Keratinocyte (primary cell): Measurements from ENCODE around the gene CYP3A4. TPM values are rescaled to one million over a fixed set of nuclear protein-coding genes. Genes with fewer than 3 reads are reported as not detected.

ENCODE experiments used
- DNase-seq: peaks from one replicate; pipeline ENCODE4 v3.0.0-alpha.2; 2011; ENCODE audit warnings: low read depth, missing footprints, low spot score
- FAIRE-seq: peaks from 2 replicates; lab custom pipeline; 2011; peaks lifted over from hg19 to GRCh38; lab: Jason Lieb, UNC
- H2AFZ ChIP-seq: 2 replicates; pipeline ENCODE4 v1.6.0; 2012; ENCODE audit warnings: low read length, control low read depth, inconsistent platforms; ENCODE audit not compliant: control insufficient read depth
- H3K27ac ChIP-seq: 2 replicates; pipeline ENCODE4 v1.5.1; 2011; ENCODE audit warnings: low read length; ENCODE audit not compliant: control insufficient read depth, insufficient read depth
- H3K27me3 ChIP-seq: 3 replicates; pipeline ENCODE4 v1.6.0; 2011; ENCODE audit warnings: low read length; ENCODE audit not compliant: control insufficient read depth, insufficient read depth; ENCODE audit errors: extremely low read depth
- H3K36me3 ChIP-seq, 2 experiments: 2 replicates in 1 of 2; 3 replicates in 1 of 2; pipeline ENCODE4 v1.5.1; 2011; ENCODE audit warnings: low read length in 2 of 2, mild to moderate bottlenecking in 1 of 2; ENCODE audit not compliant: control insufficient read depth in 2 of 2, insufficient read depth in 2 of 2; ENCODE audit errors: extremely low read depth in 1 of 2
- H3K4me1 ChIP-seq: 3 replicates; pipeline ENCODE4 v1.5.1; 2011; ENCODE audit warnings: low read length; ENCODE audit not compliant: control insufficient read depth, insufficient read depth; ENCODE audit errors: extremely low read depth
- H3K4me2 ChIP-seq: 3 replicates; pipeline ENCODE4 v1.6.0; 2011; ENCODE audit warnings: low read depth, low read length; ENCODE audit not compliant: control insufficient read depth, insufficient read depth; ENCODE audit errors: extremely low read depth
- H3K4me3 ChIP-seq, 3 experiments: fragments of 200-600 bp in 1 of 3; sonication (generic) in 1 of 3; 2 replicates in 2 of 3; 3 replicates in 1 of 3; pipeline ENCODE4 v1.5.1; 2011 to 2016; ENCODE audit warnings: low read length in 3 of 3, mild to moderate bottlenecking in 3 of 3, control low read depth in 2 of 3, inconsistent platforms in 1 of 3, low read depth in 1 of 3, mixed read lengths in 1 of 3, mixed run types in 1 of 3, moderate library complexity in 1 of 3; ENCODE audit not compliant: control insufficient read depth in 2 of 3, insufficient read depth in 2 of 3; ENCODE audit errors: extremely low read depth in 1 of 3
- H3K79me2 ChIP-seq: 2 replicates; pipeline ENCODE4 v1.6.0; 2012; ENCODE audit warnings: low read length; ENCODE audit not compliant: control insufficient read depth, insufficient read depth
- H3K9ac ChIP-seq: 3 replicates; pipeline ENCODE4 v1.6.0; 2011; ENCODE audit warnings: low read length; ENCODE audit not compliant: control insufficient read depth, insufficient read depth; ENCODE audit errors: extremely low read depth
- H3K9me1 ChIP-seq: 3 replicates; pipeline ENCODE4 v1.6.0; 2011; ENCODE audit warnings: low read length; ENCODE audit not compliant: control insufficient read depth, insufficient read depth; ENCODE audit errors: extremely low read depth
- H3K9me3 ChIP-seq: 2 replicates; pipeline ENCODE4 v1.5.1; 2012; ENCODE audit warnings: low read depth, low read length; ENCODE audit not compliant: control insufficient read depth
- H4K20me1 ChIP-seq: 3 replicates; pipeline ENCODE4 v1.6.0; 2011; ENCODE audit warnings: low read length; ENCODE audit not compliant: control insufficient read depth, insufficient read depth; ENCODE audit errors: extremely low read depth
- EZH2 ChIP-seq: IDR thresholded peaks from one replicate; pipeline ENCODE4 v1.6.1; 2012; ENCODE audit warnings: inconsistent platforms, mild to moderate bottlenecking, low read length, moderate library complexity
- dilution Hi-C: fragments of 300-500 bp; cut with MboI; formaldehyde crosslinking; loops from one replicate; pipeline ENCODE4 v1.7.0; 2020; ENCODE audit warnings: low sequenced_read_pairs; ENCODE audit not compliant: extremely low pct_ligation_motif_present
- polyA plus RNA-seq, 5 experiments: library from polyadenylated mRNA; depleted of rRNA in 3 of 5; stranded (reverse) in 3 of 5; stranded (forward) in 1 of 5; unstranded in 1 of 5; fragments of >200 nt; gene quantifications; 1 replicate in 1 of 5; 2 replicates in 3 of 5; 3 replicates in 1 of 5; pipeline versions ENCODE4 v1.2.1 to v1.2.3, GENCODE V29; 2011 to 2012; ENCODE audit warnings: missing spikeins in 2 of 5, low read depth in 1 of 5, low replicate concordance in 1 of 5
- TF ChIP-seq, protein P1 (sequence below), 3 experiments: IDR thresholded peaks in 1 of 3; conservative IDR thresholded peaks in 1 of 3; optimal IDR thresholded peaks in 1 of 3; 2 replicates in 2 of 3; 3 replicates in 1 of 3; pipeline versions ENCODE3 to v1.5.1; 2011; ENCODE audit warnings: low read length in 3 of 3, mild to moderate bottlenecking in 3 of 3, moderate library complexity in 2 of 3, control low read depth in 1 of 3, inconsistent platforms in 1 of 3; ENCODE audit not compliant: insufficient read depth in 2 of 3; ENCODE audit errors: extremely low read depth in 1 of 3

CYP3A4 gene
- polyA plus RNA-seq, 1 donor (not counting 4 experiments of a cell fraction or from before 2014, with no cell fraction given): not detected

DNA sequence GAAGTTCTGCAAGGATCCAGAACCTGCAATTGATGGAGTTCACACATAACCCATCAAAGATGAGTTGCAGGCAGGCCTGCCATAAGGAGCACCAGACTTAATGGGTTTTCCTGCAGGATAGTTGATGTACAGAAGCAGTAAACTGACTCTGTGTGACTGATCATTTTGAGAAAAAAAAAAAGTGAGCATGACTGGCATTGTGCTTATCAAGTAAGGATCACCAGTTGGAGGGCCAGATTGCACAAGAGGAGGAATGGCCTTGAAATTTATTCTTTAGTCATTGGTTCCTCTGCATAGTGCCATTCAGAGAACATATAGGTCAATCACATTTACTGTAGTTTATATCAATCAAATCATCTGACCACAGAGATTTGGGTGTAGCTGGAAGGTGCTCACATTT is 47.6 kb upstream of the CYP3A4 start:
- Histone ChIP-seq H3K27ac (no peak overlapping the region), H3K4me2 (no peak overlapping the region), H3K9me1 (no peaks in the 10 kb centered on the region), H3K4me3 (no peak overlapping the region), H3K9me3 (no peaks in the 10 kb centered on the region), H3K4me1 (no peaks in the 10 kb centered on the region), H2AFZ (no peak overlapping the region), H3K36me3 (no peaks in the 10 kb centered on the region), H3K27me3 (no peaks in the 10 kb centered on the region), H3K9ac (no peak overlapping the region), H3K79me2 (no peaks in the 10 kb centered on the region), H4K20me1 (no peaks in the 10 kb centered on the region)
- TF ChIP-seq, protein P1, sequence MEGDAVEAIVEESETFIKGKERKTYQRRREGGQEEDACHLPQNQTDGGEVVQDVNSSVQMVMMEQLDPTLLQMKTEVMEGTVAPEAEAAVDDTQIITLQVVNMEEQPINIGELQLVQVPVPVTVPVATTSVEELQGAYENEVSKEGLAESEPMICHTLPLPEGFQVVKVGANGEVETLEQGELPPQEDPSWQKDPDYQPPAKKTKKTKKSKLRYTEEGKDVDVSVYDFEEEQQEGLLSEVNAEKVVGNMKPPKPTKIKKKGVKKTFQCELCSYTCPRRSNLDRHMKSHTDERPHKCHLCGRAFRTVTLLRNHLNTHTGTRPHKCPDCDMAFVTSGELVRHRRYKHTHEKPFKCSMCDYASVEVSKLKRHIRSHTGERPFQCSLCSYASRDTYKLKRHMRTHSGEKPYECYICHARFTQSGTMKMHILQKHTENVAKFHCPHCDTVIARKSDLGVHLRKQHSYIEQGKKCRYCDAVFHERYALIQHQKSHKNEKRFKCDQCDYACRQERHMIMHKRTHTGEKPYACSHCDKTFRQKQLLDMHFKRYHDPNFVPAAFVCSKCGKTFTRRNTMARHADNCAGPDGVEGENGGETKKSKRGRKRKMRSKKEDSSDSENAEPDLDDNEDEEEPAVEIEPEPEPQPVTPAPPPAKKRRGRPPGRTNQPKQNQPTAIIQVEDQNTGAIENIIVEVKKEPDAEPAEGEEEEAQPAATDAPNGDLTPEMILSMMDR (optimal IDR thresholded peaks at IDR 0.05 in 1 of 3, IDR thresholded peaks at IDR 0.05 in 1 of 3, conservative IDR thresholded peaks at IDR 0.05 in 1 of 3; ENCODE audit: extremely low read depth in 1 of 3, insufficient read depth in 2 of 3, low read length in 3 of 3): no peak
- no peak for TF ChIP-seq EZH2
- DNase-seq (no peak), FAIRE-seq (no peak)
- dilution Hi-C loops: no loop called here

- Histone ChIP-seq H3K27ac (no peak overlapping the region), H4K20me1 (no peaks in the 10 kb centered on the region), H3K27me3 (no peaks in the 10 kb centered on the region), H3K9me1 (no peaks in the 10 kb centered on the region), H3K4me1 (no peaks in the 10 kb centered on the region), H3K9ac (no peak overlapping the region), H3K79me2 (no peaks in the 10 kb centered on the region), H3K4me3 (no peak overlapping the region), H3K4me2 (no peak overlapping the region), H3K9me3 (no peaks in the 10 kb centered on the region), H3K36me3 (no peaks in the 10 kb centered on the region), H2AFZ (no peak overlapping the region)
- dilution Hi-C loops: no loop called here
- TF ChIP-seq EZH2: no peak
- TF ChIP-seq, protein P1 (optimal IDR thresholded peaks at IDR 0.05 in 1 of 3, IDR thresholded peaks at IDR 0.05 in 1 of 3, conservative IDR thresholded peaks at IDR 0.05 in 1 of 3; ENCODE audit: extremely low read depth in 1 of 3, insufficient read depth in 2 of 3, low read length in 3 of 3): no peak
- DNase-seq (no peak), FAIRE-seq (peak; percentile 17)
Measured at GRCh38 chr7:99829524-99830160, 45.7 kb upstream of the CYP3A4 start.
